ENCODE results near the gene TIMELESS. TPM values are rescaled to one million over a fixed set of nuclear protein-coding genes. Genes with fewer than 3 reads are reported as not detected.

The TIMELESS gene
- total RNA-seq, 2 donors from 2014 or later: 64.5 to 85.3 TPM

DNA sequence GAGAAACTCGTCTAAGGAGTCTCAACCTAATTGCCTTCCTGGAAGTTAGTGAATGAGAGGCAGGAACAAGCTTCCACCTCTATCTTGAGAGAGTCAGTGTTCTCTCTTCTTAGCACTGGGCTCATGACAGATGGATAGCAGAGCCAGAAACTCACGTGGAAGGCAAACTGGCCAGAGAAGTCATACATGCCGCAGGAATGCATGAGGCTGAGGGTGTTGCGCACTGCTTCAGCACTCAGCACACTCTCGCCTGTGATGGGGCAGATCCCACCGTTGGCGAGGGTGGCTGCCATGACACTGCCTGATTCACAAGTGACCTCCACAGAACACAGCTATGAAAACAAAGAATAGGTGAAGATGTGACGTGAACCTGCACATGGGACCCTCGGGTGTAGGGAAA, 25.2 kb upstream of the TIMELESS start:
- H3K9me3 ChIP-seq (ENCODE audit: control insufficient read depth, low read length): no peaks in the 10 kb centered on the region
- peaks cover 4% of the 10 kb centered on the region for H3K4me1 ChIP-seq (ENCODE audit: control insufficient read depth, insufficient read depth, low read length)
- peaks cover 7% of the 10 kb centered on the region for H3K36me3 ChIP-seq (ENCODE audit: control insufficient read depth, insufficient read depth, low read length)
- DNase-seq: no peak
- H3K4me3 ChIP-seq (ENCODE audit: low read length): no peak overlapping the region
- H3K27ac ChIP-seq (ENCODE audit: low read depth, low read length): no peak overlapping the region
- H3K4me1 Mint-ChIP-seq: peaks cover 14% of the 10 kb centered on the region
- peaks cover 9% of the 10 kb centered on the region for H3K36me3 Mint-ChIP-seq (ENCODE audit: low read depth)
- no peaks in the 10 kb centered on the region for H3K27me3 ChIP-seq (ENCODE audit: control insufficient read depth, insufficient read depth, low read length, poor library complexity, severe bottlenecking)
- H3K27ac Mint-ChIP-seq: no peak overlapping the region
- TF ChIP-seq, protein P1, sequence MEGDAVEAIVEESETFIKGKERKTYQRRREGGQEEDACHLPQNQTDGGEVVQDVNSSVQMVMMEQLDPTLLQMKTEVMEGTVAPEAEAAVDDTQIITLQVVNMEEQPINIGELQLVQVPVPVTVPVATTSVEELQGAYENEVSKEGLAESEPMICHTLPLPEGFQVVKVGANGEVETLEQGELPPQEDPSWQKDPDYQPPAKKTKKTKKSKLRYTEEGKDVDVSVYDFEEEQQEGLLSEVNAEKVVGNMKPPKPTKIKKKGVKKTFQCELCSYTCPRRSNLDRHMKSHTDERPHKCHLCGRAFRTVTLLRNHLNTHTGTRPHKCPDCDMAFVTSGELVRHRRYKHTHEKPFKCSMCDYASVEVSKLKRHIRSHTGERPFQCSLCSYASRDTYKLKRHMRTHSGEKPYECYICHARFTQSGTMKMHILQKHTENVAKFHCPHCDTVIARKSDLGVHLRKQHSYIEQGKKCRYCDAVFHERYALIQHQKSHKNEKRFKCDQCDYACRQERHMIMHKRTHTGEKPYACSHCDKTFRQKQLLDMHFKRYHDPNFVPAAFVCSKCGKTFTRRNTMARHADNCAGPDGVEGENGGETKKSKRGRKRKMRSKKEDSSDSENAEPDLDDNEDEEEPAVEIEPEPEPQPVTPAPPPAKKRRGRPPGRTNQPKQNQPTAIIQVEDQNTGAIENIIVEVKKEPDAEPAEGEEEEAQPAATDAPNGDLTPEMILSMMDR (conservative IDR thresholded peaks at IDR 0.05): no peak
- WGBS, 2 experiments (ENCODE audit: insufficient coverage in 1 of 2, insufficient read length in 1 of 2): 91 to 95% methylated on average over 1 to 9 of the region's 9 CpGs
- H3K9ac ChIP-seq (ENCODE audit: extremely low read depth, low read length, poor library complexity, severe bottlenecking): no peak overlapping the region
- peaks cover 1% of the 10 kb centered on the region for H3K27me3 Mint-ChIP-seq (ENCODE audit: insufficient read depth)
- no peak overlapping the region for H3K4me3 Mint-ChIP-seq
- H3K9me3 Mint-ChIP-seq: no peaks in the 10 kb centered on the region

DNA sequence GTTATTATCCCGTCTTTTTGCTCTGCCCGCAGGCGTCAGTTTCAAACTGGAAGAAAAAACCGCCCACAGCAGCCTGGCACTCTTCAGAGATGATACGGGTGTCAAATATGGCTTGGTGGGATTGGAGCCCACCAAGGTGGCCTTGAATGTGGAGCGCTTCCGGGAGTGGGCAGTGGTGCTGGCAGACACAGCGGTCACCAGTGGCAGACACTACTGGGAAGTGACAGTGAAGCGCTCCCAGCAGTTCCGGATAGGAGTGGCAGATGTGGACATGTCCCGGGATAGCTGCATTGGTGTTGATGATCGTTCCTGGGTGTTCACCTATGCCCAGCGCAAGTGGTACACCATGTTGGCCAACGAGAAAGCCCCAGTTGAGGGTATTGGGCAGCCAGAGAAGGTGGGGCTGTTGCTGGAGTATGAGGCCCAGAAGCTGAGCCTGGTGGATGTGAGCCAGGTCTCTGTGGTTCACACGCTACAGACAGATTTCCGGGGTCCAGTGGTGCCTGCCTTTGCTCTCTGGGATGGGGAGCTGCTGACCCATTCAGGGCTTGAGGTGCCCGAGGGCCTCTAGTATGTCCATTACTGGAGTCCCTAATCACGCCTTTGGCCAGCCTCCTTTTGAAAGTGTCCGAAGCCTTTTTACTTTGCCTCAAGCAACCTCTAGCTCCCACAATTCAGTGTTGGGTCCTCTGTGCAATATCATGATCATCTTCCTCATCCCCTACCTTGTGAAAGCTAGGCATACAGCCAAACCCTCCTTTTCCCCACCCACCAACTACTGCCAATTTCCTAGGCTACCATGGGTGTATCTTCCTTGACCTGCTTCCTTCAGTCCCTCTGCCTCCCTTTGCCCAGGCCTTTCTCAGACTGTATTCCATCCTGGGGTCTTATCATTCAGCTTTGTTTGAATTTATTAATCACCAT, 20.0 kb upstream of the TIMELESS start:
- DNase-seq: no peak
- Histone ChIP-seq H3K4me3 (ENCODE audit: low read length) (peak overlapping the region; percentile 96), H3K4me1 (ENCODE audit: control insufficient read depth, insufficient read depth, low read length) (no peaks in the 10 kb centered on the region), H3K36me3 (ENCODE audit: control insufficient read depth, insufficient read depth, low read length) (peaks cover 7% of the 10 kb centered on the region), H3K27me3 (ENCODE audit: control insufficient read depth, insufficient read depth, low read length, poor library complexity, severe bottlenecking) (no peaks in the 10 kb centered on the region), H3K9me3 (ENCODE audit: control insufficient read depth, low read length) (no peaks in the 10 kb centered on the region), H3K9ac (ENCODE audit: extremely low read depth, low read length, poor library complexity, severe bottlenecking) (peak overlapping the region; percentile 87), H3K27ac (ENCODE audit: low read depth, low read length) (peak overlapping the region; percentile 83)
- peak overlapping the region; percentile 96 for H3K27ac Mint-ChIP-seq
- WGBS, 2 experiments (ENCODE audit: insufficient coverage in 1 of 2, insufficient read length in 1 of 2): 58 to 59% methylated on average over 17 to 19 of the region's 19 CpGs
- H3K27me3 Mint-ChIP-seq (ENCODE audit: insufficient read depth): no peaks in the 10 kb centered on the region
- peak overlapping the region; percentile 87 for H3K4me3 Mint-ChIP-seq
- H3K4me1 Mint-ChIP-seq: peaks cover 10% of the 10 kb centered on the region
- peaks cover 9% of the 10 kb centered on the region for H3K36me3 Mint-ChIP-seq (ENCODE audit: low read depth)
- TF ChIP-seq, protein P1 (conservative IDR thresholded peaks at IDR 0.05): no peak
- H3K9me3 Mint-ChIP-seq: no peaks in the 10 kb centered on the region

DNA sequence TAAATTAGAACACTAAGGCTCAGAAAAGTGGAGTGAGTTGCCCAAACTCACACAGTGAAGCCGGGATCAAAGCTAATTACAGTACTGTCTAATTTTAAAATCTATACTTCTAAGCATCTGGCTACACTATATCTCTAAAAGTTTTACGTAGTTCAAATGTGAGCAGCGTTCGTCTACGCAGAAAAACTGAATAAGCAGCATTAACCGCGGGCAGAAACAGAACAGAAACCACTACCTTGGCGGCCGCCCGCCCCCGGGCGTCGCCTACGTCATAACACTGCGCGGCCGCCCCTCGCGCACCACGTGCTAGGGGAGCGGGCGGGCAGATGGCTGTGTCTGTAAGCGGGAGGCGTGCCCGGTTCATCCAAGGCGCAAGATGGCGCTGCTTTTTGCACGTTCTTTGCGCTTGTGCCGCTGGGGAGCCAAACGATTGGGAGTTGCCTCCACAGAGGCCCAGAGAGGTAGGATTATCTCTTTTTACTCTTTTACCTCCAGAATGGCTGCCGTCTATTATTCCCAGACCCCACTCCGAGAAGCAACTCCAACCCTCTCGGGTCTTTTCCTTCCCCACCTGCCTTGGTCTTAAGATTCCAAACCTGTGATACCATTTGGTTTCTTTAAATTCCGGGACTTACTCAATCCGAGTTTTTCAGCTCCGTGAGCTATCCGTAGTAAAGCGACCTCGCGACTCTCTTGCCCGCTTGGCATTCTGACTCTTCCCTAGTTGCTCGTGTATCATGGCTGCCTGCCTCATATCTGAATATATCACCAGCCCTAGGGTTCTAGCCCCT, 19.2 kb upstream of the TIMELESS start, which contains the start of gene SPRYD4:
SPRYD4 (plus strand) TSS at position 363 of the 791 bp plus-strand sequence; CDS start at position 377, 14 bp downstream.
- Mint-ChIP-seq H3K4me3 (peak within 1 kb of the TSS; percentile 87), H3K4me1 (peaks cover 10% of the 10 kb centered on the region), H3K9me3 (no peaks in the 10 kb centered on the region), H3K36me3 (ENCODE audit: low read depth) (peaks cover 9% of the 10 kb centered on the region), H3K27me3 (ENCODE audit: insufficient read depth) (no peaks in the 10 kb centered on the region), H3K27ac (peak within 1 kb of the TSS; percentile 96)
- peak within 1 kb of the TSS; percentile 96 for H3K4me3 ChIP-seq (ENCODE audit: low read length)
- no peaks in the 10 kb centered on the region for H3K4me1 ChIP-seq (ENCODE audit: control insufficient read depth, insufficient read depth, low read length)
- TF ChIP-seq, protein P1 (conservative IDR thresholded peaks at IDR 0.05): peak; percentile 39
- peaks cover 7% of the 10 kb centered on the region for H3K36me3 ChIP-seq (ENCODE audit: control insufficient read depth, insufficient read depth, low read length)
- no peaks in the 10 kb centered on the region for H3K27me3 ChIP-seq (ENCODE audit: control insufficient read depth, insufficient read depth, low read length, poor library complexity, severe bottlenecking)
- peak within 1 kb of the TSS; percentile 83 for H3K27ac ChIP-seq (ENCODE audit: low read depth, low read length)
- H3K9ac ChIP-seq (ENCODE audit: extremely low read depth, low read length, poor library complexity, severe bottlenecking): peak within 1 kb of the TSS; percentile 87
- DNase-seq: peak; percentile 97
- 1% methylated on average over 40 to 43 of the region's 43 CpGs for WGBS, 2 experiments (ENCODE audit: insufficient coverage in 1 of 2, insufficient read length in 1 of 2)
- H3K9me3 ChIP-seq (ENCODE audit: control insufficient read depth, low read length): no peaks in the 10 kb centered on the region

Measured in endodermal cell (in vitro differentiated cells).